Lower leg skin (tissue), 4 donors: ENCODE results near the gene DUSP6. TPM values are rescaled to one million over a fixed set of nuclear protein-coding genes. Genes with fewer than 3 reads are reported as not detected.

ENCODE experiments used
- DNase-seq, 2 donors: peaks; one replicate each; pipeline ENCODE4 v3.0.0-alpha.2; 2019; ENCODE audit warnings: low spot score in 2 of 2
- H3K4me3 ChIP-seq: fragments of 200-600 bp; sonication (generic); 2 replicates; pipeline ENCODE4 v1.5.1; 2017; ENCODE audit warnings: mild to moderate bottlenecking, low read depth; ENCODE audit not compliant: poor library complexity, severe bottlenecking
- CTCF ChIP-seq, 3 donors: fragments of 450-650 bp; IDR thresholded peaks; one replicate each; pipeline ENCODE4 v1.5.1; 2016; ENCODE audit warnings: antibody characterized with exemption in 3 of 3, mild to moderate bottlenecking in 3 of 3, moderate library complexity in 2 of 3
- POLR2A ChIP-seq, 2 donors: fragments of 450-650 bp; IDR thresholded peaks; one replicate each; pipeline ENCODE4 v1.6.1; 2016 to 2017; ENCODE audit warnings: antibody characterized with exemption in 2 of 2, mild to moderate bottlenecking in 1 of 2, moderate library complexity in 1 of 2
- WGBS, 2 donors: methylation state at CpG; one replicate each; pipeline ENCODE4 v1.1.5; 2018; 5-methylcytosine and 5-hydroxymethylcytosine counted together
- intact Hi-C: fragments of 100-400 bp; cut with DNase I; formaldehyde crosslinking; loops from one replicate; pipeline ENCODE4 v1.15.0; 2023; ENCODE audit warnings: low total_unique reads
- total RNA-seq, 4 donors: library from RNA; depleted of rRNA; stranded (reverse); fragments of >200 nt; gene quantifications; one replicate each; pipeline ENCODE4 v1.1.0, GENCODE V29; 2016

DUSP6 gene
- total RNA-seq, 4 donors from 2014 or later, result 29.6 to 57.5 (median 41.9) TPM

DNA sequence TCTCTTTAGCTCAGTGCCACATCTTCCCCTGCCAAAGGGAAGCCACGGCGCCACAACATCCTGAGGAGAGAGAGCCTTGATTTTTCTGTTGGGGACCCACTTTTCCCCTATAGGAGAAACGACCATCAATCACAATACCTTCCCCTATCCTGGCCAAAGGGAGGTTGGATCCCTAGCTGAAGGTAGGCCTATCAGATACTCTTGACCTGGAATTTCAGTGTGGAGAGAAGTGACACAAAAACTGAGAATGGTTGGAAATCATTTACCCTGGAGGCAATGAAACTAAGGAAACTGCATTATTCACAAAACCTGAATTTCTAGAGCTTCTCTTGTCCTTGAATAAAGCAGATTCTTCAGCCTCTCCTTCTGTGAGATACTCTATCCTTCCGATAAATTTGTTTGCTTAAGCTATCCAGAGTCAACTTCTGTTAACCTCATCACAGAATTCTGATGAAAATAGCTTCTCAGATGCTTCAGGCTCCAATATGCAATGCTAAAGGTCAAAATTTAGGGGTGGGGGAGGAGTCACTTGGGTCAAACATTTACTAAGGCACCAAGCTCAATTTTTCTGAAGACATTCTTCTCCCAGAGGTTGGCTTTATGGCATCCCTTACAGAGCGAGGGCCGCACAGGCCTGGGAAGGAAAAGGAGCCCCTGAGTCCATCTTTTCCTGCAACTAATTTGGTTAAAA lies 27.0 kb upstream of the DUSP6 start:
- no peak overlapping the region for H3K4me3 ChIP-seq
- WGBS, 2 donors, result 91 to 93% methylated on average over 6 of the region's 6 CpGs
- no peak for DNase-seq
- TF ChIP-seq CTCF (IDR thresholded peaks at IDR 0.05) (no peak), POLR2A (IDR thresholded peaks at IDR 0.05) (no peak)
- intact Hi-C loops, result no loop called here

GRCh38 chr12:89376844-89377243 lies 24.5 kb upstream of the DUSP6 start:
- DNase-seq, result no peak
- 95 to 100% methylated on average over 2 of the region's 2 CpGs for WGBS, 2 donors
- TF ChIP-seq POLR2A (IDR thresholded peaks at IDR 0.05) (no peak), CTCF (IDR thresholded peaks at IDR 0.05) (no peak)
- intact Hi-C loops, result no loop called here
- H3K4me3 ChIP-seq, result no peak overlapping the region

DNA sequence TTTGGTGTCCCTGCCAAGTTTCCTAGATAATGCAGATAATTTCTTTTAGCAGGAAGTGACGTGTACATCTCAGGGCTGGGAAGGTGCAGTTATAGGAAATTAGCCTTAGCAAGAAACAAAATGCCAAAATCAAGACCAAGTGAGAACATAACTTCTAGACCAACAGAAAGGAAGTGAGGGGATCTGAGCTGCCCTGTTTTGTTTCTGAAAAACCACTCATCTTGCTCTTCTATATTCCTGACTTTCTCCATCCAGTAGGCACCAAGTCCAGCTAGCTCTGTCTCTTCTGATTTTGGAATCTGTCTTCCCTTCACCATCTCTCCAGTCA lies 23.9 kb upstream of the DUSP6 start:
- DNase-seq, result no peak
- TF ChIP-seq POLR2A (IDR thresholded peaks at IDR 0.05) (no peak), CTCF (IDR thresholded peaks at IDR 0.05) (no peak)
- no peak overlapping the region for H3K4me3 ChIP-seq
- intact Hi-C loops, result no loop called here
- WGBS, 2 donors, result 41 to 57% methylated on average over 1 of the region's 1 CpG

DNA sequence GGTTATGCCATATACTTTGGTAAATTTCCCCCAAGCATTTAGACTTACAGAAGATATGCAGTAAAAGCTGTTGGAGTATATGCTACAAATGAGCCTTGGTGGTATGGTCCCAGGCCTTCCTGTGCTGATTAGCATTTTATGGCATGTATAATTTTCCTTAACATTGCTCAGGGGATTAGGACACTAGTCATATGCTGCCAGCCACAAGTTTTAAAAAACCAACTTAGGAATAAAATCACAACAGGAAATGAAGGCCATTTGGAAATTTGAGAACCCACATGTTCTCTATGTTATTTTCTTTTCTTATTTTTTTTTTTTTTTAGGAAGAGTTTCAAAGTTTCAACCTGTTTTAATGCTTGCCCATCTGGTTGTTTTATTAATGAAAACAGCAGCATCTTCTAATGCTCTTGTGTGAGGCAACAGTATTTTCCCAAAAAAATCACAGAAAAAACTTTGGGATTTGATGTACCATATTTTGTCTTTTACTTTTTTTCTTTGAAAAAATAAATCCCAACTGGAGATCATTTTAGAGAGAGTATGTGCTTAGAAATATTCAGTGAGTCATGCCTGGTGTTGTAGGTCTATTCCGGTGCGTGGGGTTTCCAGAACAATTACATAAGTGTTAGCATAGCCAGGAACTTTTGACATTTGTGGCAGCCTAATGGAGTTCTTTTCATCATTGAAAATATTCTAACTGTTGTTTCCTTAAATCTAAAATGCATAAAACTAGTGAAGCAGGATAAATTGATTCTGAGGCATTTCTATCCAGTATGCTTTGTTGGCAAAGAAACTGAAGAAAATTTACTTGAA lies 21.7 kb upstream of the DUSP6 start:
- no peak overlapping the region for H3K4me3 ChIP-seq
- 7 to 12% methylated on average over 2 of the region's 2 CpGs for WGBS, 2 donors
- peak in 1 of 2 donors; percentile 44 for DNase-seq
- intact Hi-C loops, result no loop called here
- TF ChIP-seq POLR2A (IDR thresholded peaks at IDR 0.05), result no peak
- no peak for TF ChIP-seq CTCF (IDR thresholded peaks at IDR 0.05)

DNA sequence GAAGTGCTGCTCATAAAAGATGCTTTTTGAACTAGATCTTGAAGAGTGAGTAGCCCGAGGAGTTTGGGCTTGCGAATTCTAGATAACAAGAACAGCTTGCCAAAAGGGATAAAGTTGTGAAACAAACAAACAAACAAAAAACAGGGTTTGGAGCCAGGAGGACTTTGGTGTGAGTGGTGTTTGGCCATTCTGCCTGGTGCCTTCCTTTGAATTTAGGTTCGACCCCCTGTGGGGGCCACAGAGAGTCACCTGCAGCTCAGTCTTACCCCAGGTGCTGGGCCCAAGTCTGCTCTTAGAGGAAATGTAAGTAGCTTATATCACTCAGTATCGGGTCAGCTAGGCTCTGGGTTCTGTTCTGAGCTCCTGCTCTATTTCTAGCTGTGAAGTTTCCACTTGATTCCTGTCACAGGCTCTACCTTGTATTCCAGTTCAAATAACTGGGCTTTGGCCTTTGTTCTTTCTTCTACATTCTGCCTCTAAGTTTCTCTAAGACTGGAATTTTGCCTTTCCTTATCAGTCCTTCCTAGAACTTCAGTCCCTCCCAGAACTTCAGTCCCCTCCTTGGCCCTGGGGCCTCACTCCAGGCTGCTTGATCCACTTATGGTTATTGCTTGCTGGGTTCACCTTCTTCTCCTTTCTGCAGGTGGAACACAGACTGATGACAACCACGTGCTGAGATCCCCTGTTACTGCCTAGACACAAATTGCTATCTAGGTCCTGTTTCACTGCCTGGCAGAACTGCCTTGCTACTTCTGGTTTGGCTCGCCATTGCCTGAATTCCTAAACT lies 20.5 kb upstream of the DUSP6 start:
- 63 to 67% methylated on average over 6 of the region's 6 CpGs for WGBS, 2 donors
- H3K4me3 ChIP-seq, result no peak overlapping the region
- no peak for DNase-seq
- intact Hi-C loops, result no loop called here
- TF ChIP-seq CTCF (IDR thresholded peaks at IDR 0.05) (no peak), POLR2A (IDR thresholded peaks at IDR 0.05) (no peak)
